Testis (tissue), 2 donors: Measurements from ENCODE around the gene EMC9.

Experiments used
- POLR2A ChIP-seq: fragments of 450-650 bp; IDR thresholded peaks from one replicate; pipeline ENCODE4 v1.6.1; 2017; ENCODE audit warnings: antibody characterized with exemption, mild to moderate bottlenecking, moderate library complexity
- TF ChIP-seq, protein P1 (sequence below), 3 experiments: fragments of 450-650 bp in 2 of 3; fragments of 200-600 bp in 1 of 3; sonication (generic) in 1 of 3; IDR thresholded peaks; one replicate each; pipeline ENCODE4 v1.5.1; 2016 to 2019; ENCODE audit warnings: antibody characterized with exemption in 3 of 3, mild to moderate bottlenecking in 2 of 3, moderate library complexity in 1 of 3

DNA sequence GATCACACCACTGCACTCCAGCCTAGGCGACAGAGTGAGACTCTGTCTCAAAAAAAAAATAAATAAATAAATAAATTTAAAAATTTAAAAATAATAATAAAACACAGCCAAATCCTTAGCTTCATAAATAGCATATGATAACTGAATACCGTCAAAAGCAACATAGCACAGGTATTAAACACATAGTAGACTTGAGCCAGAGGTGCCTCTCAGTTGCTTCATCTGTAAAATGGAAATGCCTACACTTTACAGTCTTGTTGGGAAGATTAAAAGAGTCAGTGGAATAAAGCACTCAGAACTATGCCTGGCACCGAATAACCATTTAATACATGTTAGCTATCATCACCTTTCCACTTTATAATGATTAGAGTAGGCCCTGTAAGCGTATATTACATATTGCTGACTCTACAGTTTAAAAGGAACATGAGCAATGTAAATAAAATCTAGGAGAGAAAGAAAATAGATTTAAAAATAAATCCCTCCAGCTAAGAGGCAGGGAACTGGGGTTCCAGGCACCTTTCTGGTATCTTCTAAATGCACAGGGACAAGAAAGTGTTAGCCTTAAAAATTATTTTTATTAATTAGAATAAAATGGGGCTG, 34.6 kb downstream of the EMC9 start:
- TF ChIP-seq, protein P1, sequence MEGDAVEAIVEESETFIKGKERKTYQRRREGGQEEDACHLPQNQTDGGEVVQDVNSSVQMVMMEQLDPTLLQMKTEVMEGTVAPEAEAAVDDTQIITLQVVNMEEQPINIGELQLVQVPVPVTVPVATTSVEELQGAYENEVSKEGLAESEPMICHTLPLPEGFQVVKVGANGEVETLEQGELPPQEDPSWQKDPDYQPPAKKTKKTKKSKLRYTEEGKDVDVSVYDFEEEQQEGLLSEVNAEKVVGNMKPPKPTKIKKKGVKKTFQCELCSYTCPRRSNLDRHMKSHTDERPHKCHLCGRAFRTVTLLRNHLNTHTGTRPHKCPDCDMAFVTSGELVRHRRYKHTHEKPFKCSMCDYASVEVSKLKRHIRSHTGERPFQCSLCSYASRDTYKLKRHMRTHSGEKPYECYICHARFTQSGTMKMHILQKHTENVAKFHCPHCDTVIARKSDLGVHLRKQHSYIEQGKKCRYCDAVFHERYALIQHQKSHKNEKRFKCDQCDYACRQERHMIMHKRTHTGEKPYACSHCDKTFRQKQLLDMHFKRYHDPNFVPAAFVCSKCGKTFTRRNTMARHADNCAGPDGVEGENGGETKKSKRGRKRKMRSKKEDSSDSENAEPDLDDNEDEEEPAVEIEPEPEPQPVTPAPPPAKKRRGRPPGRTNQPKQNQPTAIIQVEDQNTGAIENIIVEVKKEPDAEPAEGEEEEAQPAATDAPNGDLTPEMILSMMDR (IDR thresholded peaks at IDR 0.05) = no peak
- no peak for TF ChIP-seq POLR2A
